Activated CD8-positive, alpha-beta memory T cell treated with anti-CD3 and anti-CD28 coated beads for 1 hour (primary cell): Measurements from ENCODE around the gene SH2D7.

Source experiments
- DNase-seq, 2 donors: peaks; one replicate each; pipeline ENCODE4 v3.0.0-alpha.2; 2020; ENCODE audit warnings: low read depth in 1 of 2; ENCODE audit errors: extremely low read depth in 1 of 2

Gene SH2D7

DNA sequence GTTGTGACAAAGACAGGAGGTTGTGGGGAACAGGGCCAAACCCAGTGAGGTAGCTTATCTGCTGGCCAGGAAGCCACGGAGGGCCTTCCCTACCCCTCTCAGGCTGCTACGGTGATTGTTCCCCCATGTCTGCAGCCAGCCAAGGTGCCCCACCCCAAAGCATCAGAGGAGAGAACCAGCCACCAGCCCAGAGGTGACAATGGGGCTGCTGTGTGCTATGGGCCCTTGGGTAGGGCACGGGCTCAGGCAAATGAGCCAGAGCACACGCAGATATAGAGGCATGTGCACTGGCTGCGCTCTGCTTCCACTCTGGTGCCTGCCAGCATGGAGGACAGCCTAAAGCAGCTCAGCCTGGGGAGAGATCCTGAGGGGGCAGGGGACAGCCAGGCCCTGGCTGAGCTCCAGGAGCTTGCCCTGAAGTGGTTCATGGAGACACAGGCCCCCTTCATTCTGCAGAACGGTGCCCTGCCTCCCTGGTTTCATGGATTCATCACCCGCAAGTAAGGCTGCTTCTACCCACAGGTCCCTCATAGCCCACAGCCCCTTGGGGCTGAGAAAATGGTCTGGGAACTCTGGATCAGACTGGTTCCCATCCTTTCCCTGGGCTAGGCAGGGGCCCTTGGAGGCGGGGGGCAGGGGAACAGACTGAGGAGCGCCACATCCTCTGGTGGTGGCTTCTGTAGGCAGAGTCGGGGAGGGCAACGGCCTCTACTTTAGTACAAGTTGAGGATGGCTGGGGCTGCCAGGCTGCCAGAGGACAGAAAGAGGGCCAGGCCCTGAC, at the start of gene SH2D7:
Gene SH2D7, plus strand, starts transcription at position 301 of the 781 bp plus-strand sequence. Its CDS starts 24 bp downstream, at position 325.
- no peak for DNase-seq

DNA sequence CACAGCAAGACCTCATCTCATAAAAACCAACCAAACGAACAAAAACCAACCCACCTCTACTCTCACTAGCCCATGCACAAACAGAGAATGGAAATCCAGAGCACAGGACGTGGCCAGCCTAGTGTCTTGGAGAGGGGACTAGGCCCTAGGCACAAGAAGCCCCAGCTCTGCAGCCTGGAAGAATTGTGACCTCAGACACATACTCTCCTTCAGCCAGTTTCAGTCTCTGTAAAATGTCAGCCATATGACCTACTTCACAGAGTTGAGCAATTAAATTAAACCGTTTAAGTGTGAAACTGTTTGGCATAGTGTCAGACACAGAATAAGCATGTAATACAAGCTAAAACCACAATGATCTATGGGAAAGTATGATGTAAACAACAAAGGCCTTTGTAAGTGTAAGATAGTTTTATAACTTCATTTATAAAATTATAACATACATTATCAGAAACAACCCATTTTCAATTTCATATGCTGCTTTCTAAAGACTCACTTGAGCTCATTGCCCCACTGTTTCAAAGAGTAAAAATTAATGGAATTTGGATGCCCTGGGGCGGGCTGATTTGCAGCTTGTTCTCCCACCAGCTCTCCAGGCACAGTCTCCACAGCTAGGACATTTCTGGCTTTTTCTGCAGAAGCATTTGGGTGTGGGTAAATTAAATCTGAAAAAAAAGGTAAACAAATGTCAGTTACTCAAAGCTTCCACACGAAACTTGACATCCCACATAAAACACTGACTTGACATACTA, 47.8 kb upstream of the SH2D7 start:
- DNase-seq = no peak

DNA sequence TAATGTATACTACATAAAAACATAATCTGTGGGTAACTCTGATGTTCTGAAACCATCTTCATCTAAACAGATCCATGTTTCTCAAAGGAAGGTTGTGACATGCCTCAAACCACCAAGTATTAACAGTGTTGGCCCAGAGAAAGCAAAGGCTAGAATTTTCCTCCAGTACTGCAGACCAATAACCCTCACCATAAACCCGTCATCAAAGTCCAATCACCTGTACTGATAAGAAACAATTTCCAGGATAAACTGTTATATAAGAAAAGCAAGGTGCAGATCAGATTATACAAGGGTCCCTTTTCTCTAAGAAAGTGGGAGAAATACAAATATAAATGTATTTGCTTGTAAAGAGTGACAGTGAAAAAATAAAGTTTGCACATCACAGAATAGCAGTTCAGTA, 47.2 kb upstream of the SH2D7 start:
- no peak for DNase-seq

DNA sequence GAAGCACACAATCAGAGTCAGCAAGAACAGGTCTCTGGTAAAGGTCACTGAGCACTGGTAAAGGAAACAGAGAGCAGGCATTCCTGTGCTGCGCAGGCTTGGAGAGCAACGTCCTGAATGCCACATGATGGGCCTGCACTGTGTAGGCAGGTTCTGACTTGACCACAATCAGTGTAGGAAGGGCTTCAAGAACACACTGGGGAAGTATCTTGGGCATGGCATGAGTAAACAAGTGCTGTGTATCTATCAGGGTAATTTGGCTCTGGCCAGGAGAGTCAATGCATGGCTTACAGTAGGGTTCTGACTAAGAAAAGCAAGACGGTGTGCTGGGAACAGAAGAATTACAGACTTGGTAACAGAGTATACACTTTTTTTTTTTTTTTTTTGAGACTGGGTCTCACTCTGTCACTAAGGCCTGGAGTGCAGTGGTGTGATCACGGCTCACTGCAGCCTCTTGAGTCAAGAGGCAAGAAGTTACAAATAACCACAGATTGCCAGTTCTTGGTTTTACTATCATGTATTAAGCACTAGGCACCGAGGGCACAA, 45.5 kb upstream of the SH2D7 start:
- DNase-seq = no peak

DNA sequence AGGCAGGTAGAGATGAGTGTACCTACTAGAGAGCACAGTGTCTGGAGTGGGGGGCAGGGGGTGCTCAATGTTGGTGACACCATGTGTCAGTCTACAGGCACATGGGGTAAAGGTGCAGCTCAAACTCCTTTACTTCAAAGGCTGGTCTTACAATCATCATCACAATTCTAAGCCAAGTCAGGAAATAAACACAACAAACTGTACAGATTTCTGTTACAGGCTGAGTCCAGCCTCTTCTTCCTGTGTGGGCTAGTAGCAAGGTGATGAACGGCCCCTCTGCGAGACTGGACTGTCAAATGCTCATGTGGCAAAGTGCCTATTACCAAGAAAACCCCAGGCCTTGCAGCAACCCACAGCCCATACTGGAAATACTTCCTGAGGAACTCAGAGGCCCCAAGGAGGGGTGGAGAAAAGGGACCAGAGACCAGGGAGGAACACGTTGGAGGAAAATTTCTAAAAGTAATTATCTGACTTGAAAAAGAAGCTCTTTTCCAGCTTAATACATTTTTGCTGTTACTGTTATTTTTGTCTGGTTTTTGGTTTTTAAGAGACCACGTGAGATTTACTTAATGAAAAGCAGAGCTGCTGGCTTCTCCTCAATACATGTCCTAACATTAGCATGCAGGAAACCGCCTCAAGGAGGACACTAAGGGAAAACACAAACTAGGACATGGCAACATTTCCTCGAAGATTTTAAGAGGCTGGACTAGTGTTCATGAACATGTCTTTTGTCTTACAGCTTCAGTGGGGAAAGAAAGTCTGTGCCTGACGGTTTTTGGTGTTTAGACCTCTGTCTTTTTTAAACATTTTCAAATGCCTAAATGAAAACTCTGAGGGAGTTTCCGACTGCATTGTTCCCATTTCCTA, 44.4 kb upstream of the SH2D7 start:
- no peak for DNase-seq

DNA sequence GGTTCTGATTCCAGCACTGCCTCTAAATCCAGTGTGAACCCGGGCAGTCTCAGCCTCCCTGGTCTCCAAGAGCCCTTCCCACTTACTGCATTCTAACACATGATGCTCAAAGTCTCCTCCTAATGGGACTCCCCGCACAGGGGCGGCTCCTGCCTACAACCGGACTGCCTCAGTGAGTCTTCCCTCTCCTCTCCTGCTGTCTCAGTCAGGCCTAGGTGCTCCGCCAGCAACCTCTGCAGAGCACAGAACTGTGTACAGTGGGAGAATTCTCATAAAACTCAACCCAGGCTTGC, 43.8 kb upstream of the SH2D7 start:
- no peak for DNase-seq

DNA sequence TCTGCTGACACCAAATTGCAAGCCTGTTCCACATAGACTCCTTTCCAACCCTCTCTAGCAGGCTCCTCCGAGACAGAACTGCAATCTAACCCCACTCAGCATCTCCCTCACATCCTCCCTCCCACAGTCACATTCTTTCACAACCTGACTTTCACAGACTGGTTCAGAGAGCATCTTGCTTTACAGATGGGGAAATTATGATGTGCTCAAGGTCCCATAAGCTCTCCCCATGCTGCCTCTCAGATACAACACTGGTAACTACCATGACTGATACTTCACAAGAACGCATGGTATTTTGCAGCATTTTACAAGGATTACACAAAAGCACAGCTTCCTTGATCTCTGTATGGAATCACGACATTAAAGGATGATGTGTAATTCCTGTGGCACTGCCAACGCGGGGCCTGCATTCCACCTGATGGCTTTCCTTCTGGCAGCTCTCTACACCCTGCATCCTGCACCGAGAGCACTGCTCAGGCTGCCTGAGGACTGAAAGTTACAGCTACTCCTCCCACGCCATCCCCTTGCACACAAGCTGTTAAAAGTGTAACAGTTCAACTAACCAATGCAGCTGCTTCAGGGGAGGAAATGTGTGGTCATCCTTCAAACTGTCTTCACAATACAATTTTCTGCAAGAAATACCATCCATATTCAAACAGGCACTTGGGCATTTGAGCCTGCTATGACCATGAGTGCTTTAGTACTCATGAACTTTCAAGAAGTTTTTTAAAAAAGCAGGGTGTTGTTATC, 42.5 kb upstream of the SH2D7 start:
- DNase-seq = no peak

DNA sequence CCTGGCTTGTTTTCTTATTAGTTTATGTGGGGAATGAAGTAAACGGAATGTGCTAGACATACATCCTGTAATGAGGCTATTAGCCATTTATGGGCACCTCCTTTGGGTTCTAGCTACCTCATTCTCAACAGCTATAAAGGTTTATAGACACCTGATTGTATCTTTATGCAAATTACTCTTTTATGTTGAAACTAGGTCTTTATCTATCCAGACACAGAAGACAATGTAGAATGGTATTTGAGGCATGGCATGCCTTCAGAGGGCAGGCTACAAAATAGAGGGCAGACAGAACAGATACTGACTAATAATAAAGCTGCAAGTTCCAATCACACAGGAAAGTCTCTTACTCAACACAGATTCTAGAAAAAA, 41.9 kb upstream of the SH2D7 start:
- DNase-seq = no peak

DNA sequence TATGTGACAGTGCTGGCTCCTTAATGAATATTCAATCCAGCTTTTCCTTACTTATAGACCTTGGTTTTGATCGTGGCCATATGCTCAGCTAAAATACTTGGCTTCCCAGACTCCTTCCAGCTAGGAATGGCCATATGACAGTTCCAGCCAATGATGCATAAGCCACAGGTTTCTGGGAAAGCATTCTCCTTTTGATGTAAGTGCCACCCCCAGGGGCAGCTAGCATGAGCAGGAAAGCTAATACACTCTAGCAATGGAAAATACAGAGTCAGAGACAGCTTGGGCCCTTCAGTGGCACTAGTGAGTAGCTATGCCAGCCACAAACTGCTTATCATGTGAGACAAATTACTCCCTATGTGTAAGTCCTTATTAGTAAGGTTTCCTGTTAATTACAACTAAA, 41.5 kb upstream of the SH2D7 start:
- DNase-seq = no peak

DNA sequence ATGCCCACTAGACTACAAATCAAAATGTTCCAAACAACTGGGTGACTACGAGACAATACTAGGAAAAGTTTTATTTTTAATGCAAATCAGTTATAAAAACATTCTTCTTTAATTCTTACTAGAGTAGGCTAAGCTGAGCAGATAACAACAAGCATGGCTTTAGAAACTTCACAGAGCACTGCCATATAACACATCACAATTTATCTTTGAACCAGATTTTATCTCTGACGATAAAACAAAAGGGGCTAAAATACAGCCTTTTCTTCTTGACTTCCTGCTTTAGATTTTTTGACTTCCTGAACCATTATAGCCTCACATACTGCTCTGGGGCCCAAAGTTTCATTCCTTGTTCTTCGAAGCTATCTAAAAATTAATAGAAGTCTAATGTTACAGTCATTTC, 40.8 kb upstream of the SH2D7 start:
- no peak for DNase-seq

DNA sequence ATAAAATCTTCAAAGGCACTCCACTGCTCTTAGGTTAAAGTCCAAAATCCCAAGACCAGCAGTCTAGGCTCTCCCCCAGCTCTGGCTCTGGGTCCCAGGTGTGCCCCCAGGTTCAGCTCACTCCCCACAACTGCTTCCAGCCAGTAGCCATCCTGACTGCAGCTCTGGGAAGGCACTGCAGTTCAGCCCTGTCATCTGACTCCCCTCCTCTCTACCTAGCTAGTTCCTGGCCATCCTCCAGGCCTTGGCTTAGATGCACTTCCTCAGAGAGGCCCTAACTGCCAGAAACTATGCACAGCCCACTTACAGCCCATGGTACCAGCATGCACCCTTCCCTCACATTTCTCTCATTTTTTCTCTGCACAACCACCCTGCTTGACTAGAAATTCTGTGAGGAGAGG, 40.4 kb upstream of the SH2D7 start:
- DNase-seq = no peak

DNA sequence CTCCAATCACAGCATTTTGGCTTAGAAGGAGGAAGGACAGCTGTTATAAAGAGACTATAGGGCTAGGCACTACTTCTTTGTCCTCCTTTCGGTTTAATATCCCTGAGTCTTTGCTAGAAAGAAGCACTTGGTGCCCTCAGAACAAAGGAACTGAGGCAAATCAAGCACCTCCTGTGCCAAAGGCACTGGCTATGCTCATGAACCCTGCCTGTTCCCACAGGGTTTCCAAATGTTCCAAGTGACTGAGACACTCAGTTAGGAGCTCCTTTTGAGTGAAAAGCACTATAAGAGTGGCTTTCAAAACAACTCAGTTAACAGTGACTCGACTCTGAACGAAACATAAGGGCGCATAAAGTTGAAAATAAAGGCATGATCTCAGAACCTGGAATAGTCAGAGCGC, 39.8 kb upstream of the SH2D7 start:
- no peak for DNase-seq

DNA sequence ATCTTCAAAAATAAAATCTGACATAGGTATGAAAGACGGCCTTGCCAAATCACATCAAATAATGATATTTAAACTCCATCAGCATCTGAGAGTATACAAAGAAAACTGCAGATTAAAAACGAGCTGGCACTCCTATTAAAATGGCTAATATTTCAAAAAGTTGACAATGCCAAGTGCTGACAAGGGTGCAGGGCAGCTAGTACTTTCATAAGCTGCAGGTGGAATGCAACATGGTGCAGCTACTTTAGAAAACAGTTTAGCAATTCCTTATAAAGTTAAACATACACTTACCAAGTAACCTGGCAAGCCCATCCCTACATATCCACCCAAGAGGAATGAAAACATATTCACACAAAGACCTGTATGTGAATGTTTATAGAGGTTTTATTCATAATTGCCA, 37.8 kb upstream of the SH2D7 start:
- no peak for DNase-seq

DNA sequence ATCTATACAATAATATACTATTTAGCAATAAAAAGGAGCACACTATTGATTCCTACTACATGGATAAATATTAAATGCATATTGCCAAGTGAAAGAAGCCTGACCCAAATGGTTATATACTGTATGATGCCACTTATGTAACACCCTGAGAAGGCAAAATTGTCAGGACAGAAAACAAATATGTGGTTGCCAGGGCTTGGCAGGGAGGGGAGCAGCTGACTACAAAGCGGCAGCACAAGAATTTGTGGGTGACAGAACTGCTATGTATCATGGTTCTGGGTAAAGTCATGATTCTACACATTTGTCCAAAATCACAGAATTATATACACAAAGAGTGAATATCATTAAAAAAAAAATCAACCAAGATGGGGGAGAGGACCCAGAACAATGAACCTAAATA, 37.4 kb upstream of the SH2D7 start:
- no peak for DNase-seq

DNA sequence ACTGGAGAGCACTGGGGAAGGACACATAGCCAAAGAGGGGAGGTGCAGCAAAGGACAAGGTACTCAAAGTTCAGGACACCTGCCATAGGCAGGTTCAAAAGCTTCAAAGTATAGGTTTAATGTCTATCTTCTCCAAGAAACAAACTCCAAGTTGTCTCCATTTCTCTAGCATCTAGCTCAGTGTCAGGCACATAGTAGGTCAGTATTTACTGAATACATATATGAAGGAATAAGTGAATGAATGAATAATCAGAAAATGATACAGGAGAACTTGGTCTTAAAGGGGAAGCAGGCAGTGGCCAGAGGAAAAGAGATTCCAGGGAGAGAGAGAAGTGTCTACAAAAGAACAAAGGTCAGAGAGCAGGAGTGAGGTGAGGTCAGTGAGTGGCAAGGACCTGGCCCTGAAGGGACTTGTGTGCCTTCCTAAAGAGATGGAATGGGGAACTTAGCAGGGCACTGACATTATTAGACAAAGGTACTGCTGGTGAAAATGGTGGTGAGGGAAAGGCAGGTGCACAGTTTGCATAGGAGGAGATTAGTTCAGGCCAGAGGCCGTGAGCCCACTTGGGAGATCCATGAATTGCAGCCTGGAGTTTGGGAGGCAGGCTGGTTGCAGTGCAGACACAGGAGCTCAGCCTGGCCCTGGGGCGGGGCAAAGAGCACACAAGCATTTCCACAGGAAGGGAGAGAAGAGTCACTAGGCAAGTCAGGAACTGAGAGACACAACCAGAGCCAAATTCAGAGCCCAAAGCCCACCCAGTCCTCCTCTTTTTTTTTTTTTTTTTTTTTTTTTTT, 36.2 kb upstream of the SH2D7 start:
- DNase-seq = no peak

DNA sequence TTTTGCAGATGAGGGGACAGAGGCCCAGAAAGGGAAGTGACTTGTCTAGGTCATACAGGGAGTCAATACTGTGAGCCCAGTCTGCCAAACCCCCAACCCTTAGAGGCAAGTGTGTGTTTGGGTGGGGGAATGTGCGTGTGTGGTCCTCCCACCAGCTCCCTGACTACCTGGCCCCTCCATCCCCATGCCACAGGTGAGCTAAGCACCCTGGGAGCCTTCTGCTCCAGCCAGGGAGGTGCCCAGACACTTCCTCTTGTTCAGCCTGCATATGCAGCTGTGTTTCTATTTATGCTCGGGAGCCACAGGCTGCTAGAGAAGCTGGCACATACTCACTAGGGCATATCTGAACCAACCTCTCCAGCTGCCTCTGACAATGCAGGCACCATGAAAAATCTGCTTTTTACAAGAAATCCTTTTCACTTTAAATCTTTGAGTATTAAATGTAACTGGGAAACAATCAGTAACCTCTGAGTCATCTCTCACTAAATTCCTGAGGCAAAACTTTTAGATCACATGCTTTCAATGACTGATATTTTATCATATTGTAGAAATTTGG, 35.6 kb upstream of the SH2D7 start:
- DNase-seq = no peak

DNA sequence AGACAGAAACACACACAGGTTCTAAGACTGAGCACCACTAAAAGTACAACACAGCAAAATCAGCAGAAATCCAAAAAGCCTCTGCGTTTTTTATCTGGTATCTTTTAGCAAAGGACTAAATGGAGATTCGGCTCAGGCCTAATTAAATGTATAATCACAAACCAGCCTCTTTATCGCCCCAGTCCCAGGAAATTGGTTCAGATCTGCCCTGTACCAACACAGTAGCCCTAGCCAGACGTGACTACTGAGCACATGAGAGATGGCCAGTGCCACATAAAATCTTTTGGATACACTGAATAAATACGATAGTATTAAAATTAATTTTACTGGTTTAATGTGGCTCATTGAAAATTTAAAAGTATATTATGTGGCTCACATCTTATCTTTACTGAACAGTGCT, 34.6 kb upstream of the SH2D7 start:
- DNase-seq = no peak

DNA sequence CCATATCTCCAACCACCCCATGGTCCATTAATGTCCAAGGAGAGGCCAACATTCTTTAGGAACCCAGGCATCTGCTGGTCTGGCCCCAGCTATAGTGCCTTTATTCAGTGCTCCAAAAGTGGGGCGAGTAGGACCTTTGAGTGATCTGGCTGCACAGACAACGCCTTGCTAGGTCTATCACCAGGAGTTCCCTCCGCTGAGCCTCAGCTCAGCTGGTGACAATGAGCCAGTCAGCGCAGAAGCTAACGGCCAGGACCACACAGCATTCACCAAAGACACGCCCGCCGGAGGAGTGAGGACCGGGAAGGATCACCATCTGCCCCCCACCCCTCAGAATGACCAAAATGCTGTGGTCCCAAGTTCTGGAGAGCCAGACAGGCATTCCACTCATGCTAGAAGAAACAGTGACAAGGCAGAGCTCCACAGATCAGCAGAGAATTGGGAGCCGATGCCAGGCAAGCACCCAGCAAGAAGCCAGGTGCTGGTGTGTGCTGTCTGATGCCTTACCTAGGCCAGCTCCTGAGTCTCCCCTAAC, 33.9 kb upstream of the SH2D7 start:
- no peak for DNase-seq

DNA sequence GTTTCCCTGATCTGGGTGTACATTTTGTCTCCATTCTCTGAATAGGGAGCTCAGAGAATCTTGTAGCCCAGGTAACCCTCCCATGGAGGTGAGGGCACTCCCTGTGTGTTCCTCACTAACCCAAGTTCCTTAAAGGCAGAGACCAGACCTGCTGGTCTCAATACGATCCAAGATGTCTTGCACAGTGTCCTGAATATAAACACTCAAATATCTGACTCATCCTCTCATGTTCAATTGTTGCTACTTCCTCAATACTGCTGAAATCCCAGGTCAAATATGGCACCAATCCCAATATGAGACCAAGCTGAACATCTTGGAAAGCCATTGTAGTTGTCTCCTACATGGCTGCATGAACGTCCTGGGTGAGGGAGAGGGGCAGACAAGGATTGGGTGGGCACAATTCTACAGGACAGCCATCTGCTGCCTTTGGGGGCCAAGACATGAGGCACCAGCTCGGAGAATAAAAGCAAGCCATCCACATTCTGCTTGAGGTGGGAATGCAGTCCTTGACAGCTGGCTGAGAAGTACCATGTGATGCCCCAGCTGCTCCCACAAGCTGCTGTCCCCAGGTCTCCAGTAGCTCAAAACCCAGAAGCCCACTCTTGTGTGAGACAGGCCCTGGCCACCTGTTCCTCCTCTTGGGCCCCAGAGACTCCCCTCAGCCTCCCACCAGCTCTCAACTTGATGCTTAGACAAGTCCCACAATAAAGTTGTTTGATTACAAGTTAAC, 33.1 kb upstream of the SH2D7 start:
- DNase-seq = no peak
